Measurements from ENCODE around the gene ADGRV1. TPM values are rescaled to one million over a fixed set of nuclear protein-coding genes. Genes with fewer than 3 reads are reported as not detected.
"Not testable (repeated sequence)": the region's sequence is repeated elsewhere in the genome, so short reads cannot be mapped to it uniquely, and the experiment has no call there.

Gene ADGRV1
- total and polyA plus RNA-seq, 12 donors: 0.03 to 1.4 (median 0.44) TPM; not detected in 6

GRCh38 chr5:90657030-90657429, 98.4 kb downstream of the ADGRV1 start:
- DNase-seq (no peak), ATAC-seq (no peak)
- intact Hi-C loops (cut with DNase I): no loop called here
- H3K4me3 ChIP-seq: no peak overlapping the region
- 69 to 96% methylated on average over 4 of the region's 4 CpGs for WGBS, 2 donors
- no peaks in the 10 kb centered on the region for H3K36me3 ChIP-seq
- no peaks in the 10 kb centered on the region for H3K27me3 ChIP-seq
- no peaks in the 10 kb centered on the region for H3K9me3 ChIP-seq
- H3K4me1 ChIP-seq: no peaks in the 10 kb centered on the region
- no peak overlapping the region for H3K27ac ChIP-seq
- no peak for TF ChIP-seq CTCF (IDR thresholded peaks at IDR 0.05)

- Histone ChIP-seq H3K27me3 (no peaks in the 10 kb centered on the region), H3K9me3 (no peaks in the 10 kb centered on the region), H3K27ac (no peak overlapping the region), H3K4me3 (no peak overlapping the region), H3K4me1 (no peaks in the 10 kb centered on the region), H3K36me3 (no peaks in the 10 kb centered on the region)
- TF ChIP-seq CTCF (IDR thresholded peaks at IDR 0.05): no peak
- intact Hi-C loops (cut with DNase I): no loop called here
- 85 to 91% methylated on average over 6 of the region's 6 CpGs for WGBS, 2 donors
- DNase-seq (no peak), ATAC-seq (no peak)
These were observed 99.2 kb downstream of the ADGRV1 start for GRCh38 chr5:90657788-90658187.

GRCh38 chr5:90658620-90659019, 100.0 kb downstream of the ADGRV1 start:
- Histone ChIP-seq H3K27ac (no peak overlapping the region), H3K36me3 (no peaks in the 10 kb centered on the region), H3K27me3 (no peaks in the 10 kb centered on the region), H3K4me1 (no peaks in the 10 kb centered on the region), H3K4me3 (no peak overlapping the region), H3K9me3 (no peaks in the 10 kb centered on the region)
- TF ChIP-seq CTCF (IDR thresholded peaks at IDR 0.05): no peak
- no peak for DNase-seq
- ATAC-seq: no peak
- WGBS, 2 donors: 23 to 27% methylated on average over 2 of the region's 2 CpGs
- intact Hi-C loops (cut with DNase I): no loop called here

GRCh38 chr5:90668079-90668565, 109.5 kb downstream of the ADGRV1 start:
- ATAC-seq; H3K4me3 ChIP-seq; H3K36me3 ChIP-seq; H3K4me1 ChIP-seq; H3K27ac ChIP-seq; DNase-seq; H3K27me3 ChIP-seq; H3K9me3 ChIP-seq; intact Hi-C loops (cut with DNase I): not testable (repeated sequence)
- 80 to 83% methylated on average over 16 to 17 of the region's 21 CpGs for WGBS, 2 donors

- WGBS, 2 donors: 74 to 76% methylated on average over 8 of the region's 8 CpGs
- ATAC-seq: no peak
These were observed 116.6 kb downstream of the ADGRV1 start for GRCh38 chr5:90675222-90675621.

More at GRCh38 chr5:90675222-90675621, 116.6 kb downstream of the ADGRV1 start:
- Histone ChIP-seq H3K4me1 (no peaks in the 10 kb centered on the region), H3K36me3 (no peaks in the 10 kb centered on the region), H3K4me3 (no peak overlapping the region), H3K9me3 (no peaks in the 10 kb centered on the region), H3K27ac (no peak overlapping the region), H3K27me3 (no peaks in the 10 kb centered on the region)
- TF ChIP-seq CTCF (IDR thresholded peaks at IDR 0.05): no peak
- intact Hi-C loops (cut with DNase I): no loop called here
- no peak for DNase-seq

Measured in heart right ventricle (tissue), 16 donors.